ENCODE data around the gene TYW1B. TPM values are rescaled to one million over a fixed set of nuclear protein-coding genes. Genes with fewer than 3 reads are reported as not detected.

The TYW1B gene, protein sequence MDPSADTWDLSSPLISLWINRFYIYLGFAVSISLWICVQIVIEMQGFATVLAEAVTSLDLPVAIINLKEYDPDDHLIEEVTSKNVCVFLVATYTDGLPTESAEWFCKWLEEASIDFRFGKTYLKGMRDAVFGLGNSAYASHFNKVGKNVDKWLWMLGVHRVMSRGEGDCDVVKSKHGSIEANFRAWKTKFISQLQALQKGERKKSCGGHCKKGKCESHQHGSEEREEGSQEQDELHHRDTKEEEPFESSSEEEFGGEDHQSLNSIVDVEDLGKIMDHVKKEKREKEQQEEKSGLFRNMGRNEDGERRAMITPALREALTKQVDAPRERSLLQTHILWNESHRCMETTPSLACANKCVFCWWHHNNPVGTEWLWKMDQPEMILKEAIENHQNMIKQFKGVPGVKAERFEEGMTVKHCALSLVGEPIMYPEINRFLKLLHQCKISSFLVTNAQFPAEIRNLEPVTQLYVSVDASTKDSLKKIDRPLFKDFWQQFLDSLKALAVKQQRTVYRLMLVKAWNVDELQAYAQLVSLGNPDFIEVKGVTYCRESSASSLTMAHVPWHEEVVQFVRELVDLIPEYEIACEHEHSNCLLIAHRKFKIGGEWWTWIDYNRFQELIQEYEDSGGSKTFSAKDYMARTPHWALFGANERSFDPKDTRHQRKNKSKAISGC
- 2.6 and 7.8 TPM in 2 replicates for total RNA-seq

DNA sequence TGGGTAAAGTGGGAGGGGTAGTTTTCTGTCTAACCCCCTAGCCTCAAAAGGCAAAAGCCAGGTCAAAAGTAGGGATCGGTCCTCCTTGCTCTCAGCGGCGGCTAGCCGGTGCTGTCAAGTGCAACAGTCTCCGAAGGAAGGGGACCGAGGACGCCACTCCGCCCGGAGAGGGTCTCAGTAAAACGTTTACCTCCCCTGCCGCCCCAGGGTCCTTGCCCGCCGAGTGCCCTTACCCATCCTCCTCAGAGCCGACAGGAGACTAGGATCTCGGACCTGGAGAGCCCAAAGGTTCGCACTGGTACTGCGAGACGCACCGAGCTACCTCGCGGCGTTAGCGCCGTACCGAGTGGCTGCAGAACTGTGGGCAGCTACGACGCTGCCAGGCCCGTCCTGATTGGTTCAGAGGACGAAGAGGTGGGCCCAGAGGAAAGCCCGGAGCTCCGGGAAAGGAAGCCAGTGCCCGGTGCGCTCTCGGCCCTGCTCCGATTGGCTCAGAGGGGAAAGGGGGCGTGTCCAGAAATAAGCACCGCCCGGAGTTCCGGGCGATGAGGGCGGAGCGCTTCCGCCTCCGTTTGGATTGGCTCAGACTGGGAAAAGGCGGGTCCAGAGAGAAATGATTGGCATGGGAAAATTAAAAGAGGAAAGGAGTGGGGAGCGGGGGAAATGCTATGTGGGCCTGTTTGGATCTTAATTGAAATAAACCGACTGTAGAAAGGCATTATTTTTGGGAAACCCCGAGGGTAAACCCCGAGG is at the start of gene TYW1B:
Gene TYW1B (minus strand): TSS at position 362 of the 753 bp plus-strand sequence. CDS start 125 bp downstream, at position 237.

Small RNA genes lying within 50 kb of the gene (small RNA-seq; reads per million reads assigned to genes)
- gene AC211469.2 (not detected), gene MIR4650-2 (not detected), gene RN7SL377P (not detected), gene RN7SL625P (not detected)

Other genes starting within 250 kb of the TYW1B start
- gene POM121, start 96.9 kb upstream of the TYW1B start, total RNA-seq: 7.3 and 8.6 TPM in 2 replicates
- gene TRIM74, start 141.3 kb upstream of the TYW1B start, total RNA-seq: not detected in 2 replicates
- not detected in 2 replicates for gene SPDYE8, start 201.6 kb upstream of the TYW1B start, total RNA-seq
- not detected in 2 replicates for gene SPDYE11, start 229.7 kb upstream of the TYW1B start, total RNA-seq

Data from subcutaneous preadipocyte (primary cell).